CD1c-positive myeloid dendritic cell (primary cell): ENCODE results near the gene PALM3.
"Not testable (repeated sequence)": the region's sequence is repeated elsewhere in the genome, so short reads cannot be mapped to it uniquely, and the experiment has no call there.

Experiments used
- DNase-seq: peaks from one replicate; pipeline ENCODE4 v3.0.0-alpha.2; 2016; ENCODE audit errors: extremely low spot score

Gene PALM3

GRCh38 chr19:14059652-14060155, 2.2 kb downstream of the PALM3 start:
- no peak for DNase-seq

- DNase-seq = peak; percentile 42
Measured at GRCh38 chr19:14059093-14059480, 2.8 kb downstream of the PALM3 start.

GRCh38 chr19:14058182-14059092, 3.4 kb downstream of the PALM3 start:
- no peak for DNase-seq

GRCh38 chr19:14056741-14057356, 5.0 kb downstream of the PALM3 start:
- DNase-seq = no peak

GRCh38 chr19:14056069-14056666, 5.7 kb downstream of the PALM3 start:
- no peak for DNase-seq

- DNase-seq = no peak
Measured at GRCh38 chr19:14055396-14055795, 6.5 kb downstream of the PALM3 start.

GRCh38 chr19:14054721-14055120, 7.2 kb downstream of the PALM3 start:
- DNase-seq = no peak

- no peak for DNase-seq
Measured at GRCh38 chr19:14054099-14054498, 7.8 kb downstream of the PALM3 start.

GRCh38 chr19:14053500-14053899, 8.4 kb downstream of the PALM3 start:
- no peak for DNase-seq

- no peak for DNase-seq
Measured at GRCh38 chr19:14053032-14053431, 8.8 kb downstream of the PALM3 start.

- DNase-seq = no peak
Measured at GRCh38 chr19:14052470-14052869, 9.4 kb downstream of the PALM3 start.

GRCh38 chr19:14051980-14052379, 9.9 kb downstream of the PALM3 start:
- no peak for DNase-seq

GRCh38 chr19:14050961-14051360, 10.9 kb downstream of the PALM3 start:
- DNase-seq = not testable (repeated sequence)

- DNase-seq = no peak
Measured at GRCh38 chr19:14050512-14050911, 11.4 kb downstream of the PALM3 start.

- peak; percentile 84 for DNase-seq
Measured at GRCh38 chr19:14048443-14049153, 13.3 kb downstream of the PALM3 start.

GRCh38 chr19:14047866-14048265, 14.0 kb downstream of the PALM3 start:
- DNase-seq = not testable (repeated sequence)

GRCh38 chr19:14042659-14043608, 18.9 kb downstream of the PALM3 start:
- DNase-seq = peak; percentile 79

- DNase-seq = no peak
Measured at GRCh38 chr19:14039181-14039580, 22.7 kb downstream of the PALM3 start.

GRCh38 chr19:14035706-14036105, 26.2 kb downstream of the PALM3 start:
- DNase-seq = no peak

- DNase-seq = not testable (repeated sequence)
Measured at GRCh38 chr19:14035159-14035558, 26.7 kb downstream of the PALM3 start.

GRCh38 chr19:14033946-14034345, 27.9 kb downstream of the PALM3 start:
- DNase-seq = no peak
